Stomach (tissue), 4 donors: ENCODE measurements around the gene PRKCH.

ENCODE experiments used
- EP300 ChIP-seq: sonication (generic); formaldehyde crosslinking; IDR thresholded peaks from one replicate; pipeline ENCODE4 v1.6.1; 2017; ENCODE audit warnings: antibody characterized with exemption
- TF ChIP-seq, protein P1 (sequence below), 7 experiments: fragments of 450-650 bp in 4 of 7; fragments of 200-600 bp in 3 of 7; sonication (generic) in 3 of 7; IDR thresholded peaks; one replicate each; pipeline ENCODE4 v1.5.1; 2016 to 2019; ENCODE audit warnings: antibody characterized with exemption in 7 of 7, control low read depth in 2 of 7, mild to moderate bottlenecking in 1 of 7

DNA sequence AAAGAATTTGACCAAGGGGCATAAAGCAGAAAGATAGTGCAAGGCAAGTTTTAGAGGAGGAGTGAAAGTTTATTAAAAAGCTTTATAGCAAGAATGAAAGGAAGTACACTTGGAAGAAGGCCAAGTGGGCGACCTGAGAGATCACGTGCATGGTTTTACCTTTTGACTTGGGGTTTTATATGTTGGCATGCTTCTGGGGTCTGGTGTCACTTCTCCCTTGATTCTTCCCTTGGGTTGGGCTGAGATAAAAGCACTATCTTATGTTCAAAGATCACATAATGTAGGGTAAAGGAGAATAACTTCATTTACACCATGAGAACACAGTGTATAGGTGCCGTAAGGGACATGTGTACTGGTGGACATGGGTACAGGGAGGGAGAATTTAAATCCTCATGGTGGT is 22.6 kb upstream of the PRKCH start:
- TF ChIP-seq, protein P1, sequence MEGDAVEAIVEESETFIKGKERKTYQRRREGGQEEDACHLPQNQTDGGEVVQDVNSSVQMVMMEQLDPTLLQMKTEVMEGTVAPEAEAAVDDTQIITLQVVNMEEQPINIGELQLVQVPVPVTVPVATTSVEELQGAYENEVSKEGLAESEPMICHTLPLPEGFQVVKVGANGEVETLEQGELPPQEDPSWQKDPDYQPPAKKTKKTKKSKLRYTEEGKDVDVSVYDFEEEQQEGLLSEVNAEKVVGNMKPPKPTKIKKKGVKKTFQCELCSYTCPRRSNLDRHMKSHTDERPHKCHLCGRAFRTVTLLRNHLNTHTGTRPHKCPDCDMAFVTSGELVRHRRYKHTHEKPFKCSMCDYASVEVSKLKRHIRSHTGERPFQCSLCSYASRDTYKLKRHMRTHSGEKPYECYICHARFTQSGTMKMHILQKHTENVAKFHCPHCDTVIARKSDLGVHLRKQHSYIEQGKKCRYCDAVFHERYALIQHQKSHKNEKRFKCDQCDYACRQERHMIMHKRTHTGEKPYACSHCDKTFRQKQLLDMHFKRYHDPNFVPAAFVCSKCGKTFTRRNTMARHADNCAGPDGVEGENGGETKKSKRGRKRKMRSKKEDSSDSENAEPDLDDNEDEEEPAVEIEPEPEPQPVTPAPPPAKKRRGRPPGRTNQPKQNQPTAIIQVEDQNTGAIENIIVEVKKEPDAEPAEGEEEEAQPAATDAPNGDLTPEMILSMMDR (IDR thresholded peaks at IDR 0.05), result no peak
- TF ChIP-seq EP300, result no peak
